GM12801 (cell line): ENCODE data around the gene PARD3B.

ENCODE experiments used
- CTCF ChIP-seq: IDR thresholded peaks from one replicate; pipeline ENCODE4 v1.5.1; 2011; ENCODE audit warnings: control low read depth; ENCODE audit not compliant: insufficient read length; ENCODE audit errors: extremely low read depth

Gene PARD3B

GRCh38 chr2:204604061-204604460 is 58.8 kb downstream of the PARD3B start:
- no peak for TF ChIP-seq CTCF

GRCh38 chr2:204608237-204608939 is 63.1 kb downstream of the PARD3B start:
- TF ChIP-seq CTCF: no peak

- no peak for TF ChIP-seq CTCF
These were observed 65.8 kb downstream of the PARD3B start for GRCh38 chr2:204611017-204611631.

GRCh38 chr2:204611764-204612163 is 66.5 kb downstream of the PARD3B start:
- no peak for TF ChIP-seq CTCF

- TF ChIP-seq CTCF: no peak
These were observed 68.4 kb downstream of the PARD3B start for GRCh38 chr2:204613635-204614034.

- no peak for TF ChIP-seq CTCF
These were observed 70.2 kb downstream of the PARD3B start for GRCh38 chr2:204615456-204615855.

- no peak for TF ChIP-seq CTCF
These were observed 79.9 kb downstream of the PARD3B start for GRCh38 chr2:204625135-204625534.
